HepG2 (cell line): ENCODE measurements around the gene SLC25A15. TPM values are rescaled to one million over a fixed set of nuclear protein-coding genes. Genes with fewer than 3 reads are reported as not detected.

ENCODE experiments used
- DMAP1 ChIP-seq: IDR thresholded peaks from 2 replicates; pipeline ENCODE4 v1.6.1; 2016
- GABPB1 ChIP-seq: IDR thresholded peaks from 2 replicates; pipeline ENCODE4 v1.6.1; 2016; ENCODE audit warnings: mild to moderate bottlenecking, missing genetic modification reagents, moderate library complexity, missing compliant biosample characterization
- GPBP1L1 ChIP-seq: sonication (generic); formaldehyde crosslinking; IDR thresholded peaks from 2 replicates; pipeline ENCODE4 v1.5.0; 2020; ENCODE audit warnings: mild to moderate bottlenecking, missing genetic modification reagents
- GTF2F1 ChIP-seq: fragments of 150-350 bp; IDR thresholded peaks from 2 replicates; pipeline ENCODE4 v1.6.1; 2014; ENCODE audit warnings: low read length
- HES4 ChIP-seq: sonication (generic); formaldehyde crosslinking; IDR thresholded peaks from 2 replicates; pipeline ENCODE4 v1.9.0; 2021; ENCODE audit warnings: mild to moderate bottlenecking, missing genetic modification reagents, borderline replicate concordance
- HNF4A ChIP-seq: sonication (generic); formaldehyde crosslinking; IDR thresholded peaks from 2 replicates; pipeline ENCODE4 v1.4.0; 2020; ENCODE audit warnings: missing genetic modification reagents
- IRF1 ChIP-seq: sonication (generic); formaldehyde crosslinking; IDR thresholded peaks from 2 replicates; pipeline ENCODE4 v1.4.0; 2020; ENCODE audit warnings: low read depth, mild to moderate bottlenecking, missing genetic modification reagents
- MIER3 ChIP-seq: IDR thresholded peaks from 2 replicates; pipeline ENCODE4 v1.6.1; 2016; ENCODE audit warnings: missing compliant biosample characterization, borderline replicate concordance
- NFE2 ChIP-seq: sonication (generic); formaldehyde crosslinking; IDR thresholded peaks from 2 replicates; pipeline ENCODE4 v1.4.0; 2020; ENCODE audit warnings: missing genetic modification reagents
- PAWR ChIP-seq: sonication (generic); formaldehyde crosslinking; IDR thresholded peaks from 2 replicates; pipeline ENCODE4 v1.4.0; 2020; ENCODE audit warnings: missing genetic modification reagents, mild to moderate bottlenecking, borderline replicate concordance
- SRSF1 ChIP-seq: fragments of 200-400 bp; formaldehyde crosslinking; optimal IDR thresholded peaks from 2 replicates; pipeline ENCODE3; 2017; ENCODE audit warnings: mild to moderate bottlenecking, low read depth, low read length, moderate library complexity
- SRY ChIP-seq: sonication (generic); formaldehyde crosslinking; IDR thresholded peaks from 2 replicates; pipeline ENCODE4 v1.8.0; 2022; ENCODE audit warnings: mild to moderate bottlenecking, missing genetic modification reagents
- TCF12 ChIP-seq, 2 experiments: fragments of 450-650 bp in 1 of 2; sonication (generic) in 1 of 2; formaldehyde crosslinking in 1 of 2; IDR thresholded peaks; 2 replicates each; pipeline versions ENCODE4 v1.6.1 to v1.8.0; 2017 to 2022; ENCODE audit warnings: antibody characterized with exemption in 1 of 2, mild to moderate bottlenecking in 1 of 2, missing genetic modification reagents in 1 of 2, moderate library complexity in 1 of 2
- TFE3 ChIP-seq: IDR thresholded peaks from 2 replicates; pipeline ENCODE4 v1.6.1; 2016
- YY1 ChIP-seq: IDR thresholded peaks from 2 replicates; pipeline ENCODE4 v1.6.1; 2011; ENCODE audit warnings: low read length, low read depth, moderate library complexity, mild to moderate bottlenecking; ENCODE audit not compliant: insufficient read depth, insufficient replicate concordance
- ZBTB8A ChIP-seq: sonication (generic); formaldehyde crosslinking; IDR thresholded peaks from 2 replicates; pipeline ENCODE4 v1.4.0; 2020; ENCODE audit warnings: mild to moderate bottlenecking, low read depth, missing genetic modification reagents, borderline replicate concordance
- ZFP41 ChIP-seq: sonication (generic); formaldehyde crosslinking; IDR thresholded peaks from 2 replicates; pipeline ENCODE4 v1.4.0; 2020; ENCODE audit warnings: mild to moderate bottlenecking, missing genetic modification reagents, borderline replicate concordance
- ZHX1 ChIP-seq: sonication (generic); formaldehyde crosslinking; IDR thresholded peaks from 2 replicates; pipeline ENCODE4 v1.8.1; 2022; ENCODE audit warnings: low read depth, mild to moderate bottlenecking, missing genetic modification reagents
- ZMAT3 ChIP-seq: sonication (generic); formaldehyde crosslinking; conservative IDR thresholded peaks from 2 replicates; pipeline ENCODE4 v1.7.0; 2021; ENCODE audit warnings: missing genetic modification reagents
- ZNF30 ChIP-seq: sonication (generic); formaldehyde crosslinking; IDR thresholded peaks from 2 replicates; pipeline ENCODE4 v1.5.0; 2020; ENCODE audit warnings: mild to moderate bottlenecking, missing genetic modification reagents
- ZNF549 ChIP-seq: sonication (generic); formaldehyde crosslinking; IDR thresholded peaks from 2 replicates; pipeline ENCODE4 v1.5.0; 2020; ENCODE audit warnings: missing genetic modification reagents
- ZNF605 ChIP-seq: sonication (generic); formaldehyde crosslinking; IDR thresholded peaks from 2 replicates; pipeline ENCODE4 v1.8.0; 2022; ENCODE audit warnings: mild to moderate bottlenecking, missing genetic modification reagents
- ZNF792 ChIP-seq: IDR thresholded peaks from 2 replicates; pipeline ENCODE4 v1.6.1; 2016
- ZSCAN29 ChIP-seq: sonication (generic); formaldehyde crosslinking; conservative IDR thresholded peaks from 2 replicates; pipeline ENCODE4 v1.4.0; 2020; ENCODE audit warnings: mild to moderate bottlenecking, missing genetic modification reagents
- polyA plus RNA-seq, 8 experiments: library from polyadenylated mRNA; depleted of rRNA in 3 of 8; stranded (reverse) in 7 of 8; unstranded in 1 of 8; fragments of >200 nt; fragmentation: Illumina TruSeq in 4 of 8; extraction: Trizol in 4 of 8; gene quantifications; 2 replicates each; pipeline versions ENCODE4 v1.2.1 to v1.2.3, GENCODE V29; 2011 to 2016; ENCODE audit warnings: low read depth in 4 of 8, missing spikeins in 1 of 8, mixed read lengths in 1 of 8; ENCODE audit not compliant: insufficient read depth in 1 of 8
- total RNA-seq, 5 experiments: library from RNA; depleted of rRNA; stranded (reverse); fragments of >200 nt; fragmentation: Illumina TruSeq; extraction: Trizol; gene quantifications; 2 replicates each; pipeline ENCODE4 v1.2.3, GENCODE V29; 2016; ENCODE audit warnings: low read depth in 1 of 5

SLC25A15 gene
- total and polyA plus RNA-seq, 2 of the 13 experiments (the other 11 are each of a cell fraction or from before 2014, with no cell fraction given): 17.3 to 39.1 TPM

DNA sequence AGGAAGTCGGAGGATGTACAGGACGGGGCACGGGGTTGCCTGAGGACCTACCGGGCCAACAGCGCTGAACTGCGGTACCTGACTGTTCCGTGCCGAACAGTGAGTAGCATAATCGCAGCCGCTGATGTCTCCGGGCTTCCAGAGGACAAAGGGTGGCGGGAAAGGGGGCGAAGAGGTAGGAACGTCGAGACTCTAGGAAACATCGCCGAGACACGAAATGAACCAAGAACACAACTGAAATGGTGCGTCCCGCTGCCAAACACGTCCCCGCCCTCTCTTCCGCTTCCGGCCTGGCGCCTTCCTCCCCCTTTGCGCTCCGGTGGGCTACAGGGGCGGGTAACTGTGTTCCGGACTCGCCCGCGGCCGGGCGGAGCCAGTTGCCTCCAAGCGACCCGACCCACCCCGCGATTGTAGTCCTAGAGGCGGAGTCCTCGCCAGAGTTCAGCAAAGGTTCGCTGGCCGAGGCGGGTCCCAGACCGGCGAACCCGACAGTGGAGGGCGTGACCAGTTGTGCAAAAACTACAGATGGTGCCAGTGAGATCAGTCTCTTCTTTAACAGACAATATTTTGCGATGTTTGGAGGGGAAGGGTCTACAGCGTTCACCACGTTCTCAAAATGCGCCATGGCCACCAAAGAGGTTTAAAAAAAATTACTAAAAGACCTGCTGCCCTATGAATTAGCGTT lies 18.3 kb upstream of the SLC25A15 start, which contains the start of gene MRPS31 (continued):
- TF ChIP-seq ZHX1 (CRISPR knock-in tag) (peak; percentile 81), ZBTB8A (CRISPR knock-in tag) (no peak), ZFP41 (CRISPR knock-in tag) (peak; percentile 72; the same call in 1 of the 2 replicates), ZNF30 (CRISPR knock-in tag) (no peak), IRF1 (CRISPR knock-in tag) (no peak), ZSCAN29 (CRISPR knock-in tag) (no peak), GABPB1 (CRISPR knock-in tag) (peak; percentile 100), ZNF792 (CRISPR knock-in tag) (peak; percentile 97), ZMAT3 (CRISPR knock-in tag) (peak; percentile 95), HNF4A (CRISPR knock-in tag) (peak; percentile 59), PAWR (CRISPR knock-in tag) (no peak), ZNF549 (CRISPR knock-in tag) (no peak), NFE2 (CRISPR knock-in tag) (peak; percentile 5; the same call in 1 of the 2 replicates), ZNF605 (CRISPR knock-in tag) (peak; percentile 62), TFE3 (CRISPR knock-in tag) (peak; percentile 39), YY1 (peak; percentile 80), HES4 (no peak), DMAP1 (CRISPR knock-in tag) (peak; percentile 88), SRY (CRISPR knock-in tag) (no peak), SRSF1 (peak; percentile 46), MIER3 (CRISPR knock-in tag) (peak; percentile 98), GTF2F1 (peak; percentile 76; the same call in 1 of the 2 replicates), GPBP1L1 (CRISPR knock-in tag) (no peak), TCF12 (IDR thresholded peaks at IDR 0.05) (no peak), TCF12 (CRISPR knock-in tag; IDR thresholded peaks at IDR 0.05) (0 out of 2 replicates have a peak, but pooled peaks have one; percentile 47)
